Activated CD8-positive, alpha-beta T cell treated with anti-CD3 and anti-CD28 coated beads for 36 hours (primary cell): ENCODE data around the gene RPP25L. TPM values are rescaled to one million over a fixed set of nuclear protein-coding genes. Genes with fewer than 3 reads are reported as not detected.

Source experiments
- ATAC-seq: fragments of 200-7000 bp; cut with Tn5 transposase; one replicate; pipeline ENCODE4 v1.10.0; 2021; ENCODE audit warnings: mild to moderate bottlenecking, moderate library complexity
- CTCF ChIA-PET: fragments of 350-600 bp; sonication (Branson Sonifier 250); formaldehyde crosslinking; loops from one replicate; lab custom pipeline; 2021; ENCODE audit warnings: antibody characterized with exemption; lab: Charles Lee
- POLR2A ChIA-PET: fragments of 350-600 bp; sonication (Branson Sonifier 250); formaldehyde crosslinking; loops from one replicate; lab custom pipeline; 2021; ENCODE audit warnings: antibody characterized with exemption; lab: Charles Lee
- DNase-seq: peaks from one replicate; pipeline ENCODE4 v3.0.0-alpha.2; 2020
- H3K27ac Mint-ChIP-seq: one replicate; pipeline ENCODE4 v1.8.0; 2021; ENCODE audit warnings: mild to moderate bottlenecking, mixed read lengths
- H3K27me3 Mint-ChIP-seq: one replicate; pipeline ENCODE4 v1.8.0; 2021; ENCODE audit warnings: mixed read lengths
- H3K36me3 Mint-ChIP-seq: one replicate; pipeline ENCODE4 v1.8.0; 2021; ENCODE audit warnings: low read depth, mixed read lengths
- H3K4me1 Mint-ChIP-seq: one replicate; pipeline ENCODE4 v1.8.0; 2021; ENCODE audit warnings: low read depth, mixed read lengths
- H3K4me3 Mint-ChIP-seq: one replicate; pipeline ENCODE4 v1.8.0; 2021; ENCODE audit warnings: mild to moderate bottlenecking, moderate library complexity, mixed read lengths
- H3K9me3 Mint-ChIP-seq: one replicate; pipeline ENCODE4 v1.8.0; 2021; ENCODE audit warnings: mixed read lengths
- CTCF ChIP-seq: fragments of 200-600 bp; IDR thresholded peaks from one replicate; pipeline ENCODE4 v1.8.0; 2022; ENCODE audit warnings: antibody characterized with exemption, mild to moderate bottlenecking
- intact Hi-C: fragments of 100-400 bp; cut with micrococcal nuclease; formaldehyde crosslinking; loops from one replicate; pipeline ENCODE4 v1.10.0; 2022
- total RNA-seq, 2 experiments: library from RNA; stranded (reverse); gene quantifications; one replicate each; pipeline ENCODE4 v1.2.3, GENCODE V29; 2021

RPP25L gene
- total RNA-seq, 2 experiments from 2014 or later, result 37.9 to 38.7 TPM

GRCh38 chr9:34630402-34631154 lies 18.7 kb upstream of the RPP25L start:
- ChIA-PET CTCF (interaction anchor here (1.8 to 8.4 kb wide), 2 partner anchors 16 to 17 kb away, joined by 9 to 133 read pairs; partner anchors contain the start of gene GALT), POLR2A (no interaction called here)
- DNase-seq, result no peak
- H3K27me3 Mint-ChIP-seq, result peaks cover 40% of the 10 kb centered on the region
- peaks cover 28% of the 10 kb centered on the region for H3K4me1 Mint-ChIP-seq
- H3K4me3 Mint-ChIP-seq, result no peak overlapping the region
- peaks cover 12% of the 10 kb centered on the region for H3K36me3 Mint-ChIP-seq
- ATAC-seq, result no peak
- H3K27ac Mint-ChIP-seq, result no peak overlapping the region
- no peaks in the 10 kb centered on the region for H3K9me3 Mint-ChIP-seq
- intact Hi-C loops, result no loop called here
- TF ChIP-seq CTCF, result no peak

GRCh38 chr9:34629491-34629808 lies 17.6 kb upstream of the RPP25L start:
- intact Hi-C loops, result no loop called here
- ChIA-PET CTCF (interaction anchor here (0.8 to 1.8 kb wide), 5 partner anchors 8 to 25 kb away, joined by 3 to 9 read pairs (median 4); partner anchors contain the start of genes DCTN3 and SIGMAR1), POLR2A (interaction anchor here (0.6 to 1.5 kb wide), 4 partner anchors 8 to 14 kb away, joined by 3 to 5 read pairs (median 4); partner anchors contain the start of gene SIGMAR1)
- H3K36me3 Mint-ChIP-seq, result peaks cover 2% of the 10 kb centered on the region
- peaks cover 18% of the 10 kb centered on the region for H3K4me1 Mint-ChIP-seq
- H3K27ac Mint-ChIP-seq, result no peak overlapping the region
- DNase-seq, result no peak
- H3K27me3 Mint-ChIP-seq, result peaks cover 45% of the 10 kb centered on the region
- H3K9me3 Mint-ChIP-seq, result no peaks in the 10 kb centered on the region
- peak overlapping the region; percentile 55 for H3K4me3 Mint-ChIP-seq
- ATAC-seq, result peak; percentile 2
- TF ChIP-seq CTCF, result no peak

- intact Hi-C loops, result no loop called here
- POLR2A ChIA-PET, result interaction anchor here (0.6 to 1.5 kb wide), 4 partner anchors 9 to 14 kb away, joined by 3 to 5 read pairs (median 4); partner anchors contain the start of gene SIGMAR1
These were observed 17.0 kb upstream of the RPP25L start, which contains the start of gene ARID3C for GRCh38 chr9:34628656-34629490. TSS of gene ARID3C (minus strand) at chr9:34629066. CDS start at chr9:34628014, 1,052 bp downstream.

More at GRCh38 chr9:34628656-34629490, 17.0 kb upstream of the RPP25L start, which contains the start of gene ARID3C:
- no peak for TF ChIP-seq CTCF
- H3K9me3 Mint-ChIP-seq, result no peaks in the 10 kb centered on the region
- H3K27me3 Mint-ChIP-seq, result peaks cover 49% of the 10 kb centered on the region
- peak within 1 kb of the TSS; percentile 61 for H3K4me3 Mint-ChIP-seq
- ATAC-seq, result peak; percentile 84
- H3K36me3 Mint-ChIP-seq, result peaks cover under 1% of the 10 kb centered on the region
- DNase-seq, result peak; percentile 50
- H3K27ac Mint-ChIP-seq, result no peak within 1 kb of the TSS
- peaks cover 18% of the 10 kb centered on the region for H3K4me1 Mint-ChIP-seq
- CTCF ChIA-PET, result interaction anchor here (0.9 to 1.8 kb wide), 5 partner anchors 8 to 25 kb away, joined by 3 to 9 read pairs (median 4); partner anchors contain the start of genes DCTN3 and SIGMAR1
